Testis (tissue), 2 donors: Measurements from ENCODE around the gene APOBEC3B.

Experiments
- CTCF ChIP-seq, 3 experiments: fragments of 450-650 bp in 2 of 3; fragments of 200-600 bp in 1 of 3; sonication (generic) in 1 of 3; IDR thresholded peaks; one replicate each; pipeline ENCODE4 v1.5.1; 2016 to 2019; ENCODE audit warnings: antibody characterized with exemption in 3 of 3, mild to moderate bottlenecking in 2 of 3, moderate library complexity in 1 of 3
- POLR2A ChIP-seq: fragments of 450-650 bp; IDR thresholded peaks from one replicate; pipeline ENCODE4 v1.6.1; 2017; ENCODE audit warnings: antibody characterized with exemption, mild to moderate bottlenecking, moderate library complexity

DNA sequence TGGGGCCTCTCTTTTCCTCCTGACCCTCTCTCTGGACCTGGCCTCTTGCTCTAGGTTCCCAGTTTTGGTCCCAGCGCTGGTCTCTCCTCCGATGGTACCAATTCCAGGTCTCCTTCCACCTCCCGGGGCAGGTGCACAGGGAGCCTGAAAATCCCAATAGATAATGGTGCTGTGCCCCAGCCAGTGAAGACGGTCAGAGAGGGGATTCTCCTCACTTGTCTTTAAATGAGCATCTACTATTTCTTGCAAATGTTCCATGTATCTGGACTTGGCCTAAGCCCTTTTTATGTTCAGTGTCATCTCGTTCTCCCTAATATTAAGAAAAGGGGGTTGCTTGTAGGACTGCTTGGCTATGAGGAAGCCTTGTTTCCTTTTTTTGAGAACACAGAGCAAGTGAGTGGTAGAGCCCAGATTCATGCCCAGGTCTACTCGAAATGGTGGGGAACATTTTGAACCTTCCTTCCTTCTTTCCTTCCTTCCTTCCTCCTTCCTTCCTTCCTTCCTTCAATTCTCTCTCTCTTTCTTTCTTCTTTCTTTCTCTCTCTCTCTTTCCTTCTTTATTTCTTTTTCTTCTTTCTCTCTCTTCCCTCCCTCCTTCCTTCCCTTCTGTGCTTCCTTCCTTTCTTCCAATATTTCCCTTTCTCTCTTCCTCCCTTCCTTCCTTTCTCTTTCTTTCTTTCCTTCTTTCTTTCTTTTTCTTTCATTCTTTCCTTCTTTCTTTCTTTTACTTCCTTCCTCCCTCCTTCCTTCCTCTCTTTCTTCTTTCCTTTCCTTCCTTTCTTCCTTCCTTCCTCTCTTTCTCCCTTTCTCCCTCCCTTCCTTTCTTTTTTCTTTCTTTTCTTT is 24.1 kb upstream of the APOBEC3B start:
- TF ChIP-seq CTCF (IDR thresholded peaks at IDR 0.05) (no peak), POLR2A (no peak)
